Neural crest cell (in vitro differentiated cells): ENCODE data around the gene C11orf98. TPM values are rescaled to one million over a fixed set of nuclear protein-coding genes. Genes with fewer than 3 reads are reported as not detected.

Source experiments
- DNase-seq: peaks from one replicate; pipeline ENCODE4 v3.0.0; 2021; ENCODE audit warnings: low read depth, mixed read lengths, low spot score
- H3K27ac Mint-ChIP-seq: one replicate; pipeline ENCODE4 v1.8.0; 2021; ENCODE audit warnings: mild to moderate bottlenecking, mixed read lengths; ENCODE audit not compliant: unreplicated experiment
- H3K27me3 Mint-ChIP-seq: 2 replicates; pipeline ENCODE4 v1.8.0; 2021; ENCODE audit warnings: low read depth, mild to moderate bottlenecking, mixed read lengths
- H3K36me3 Mint-ChIP-seq: 2 replicates; pipeline ENCODE4 v1.8.0; 2021; ENCODE audit warnings: low read depth, mild to moderate bottlenecking, mixed read lengths
- H3K4me1 Mint-ChIP-seq: 2 replicates; pipeline ENCODE4 v1.8.0; 2021; ENCODE audit warnings: mixed read lengths
- H3K4me3 Mint-ChIP-seq: one replicate; pipeline ENCODE4 v1.8.0; 2021; ENCODE audit warnings: mild to moderate bottlenecking, mixed read lengths
- H3K9me3 Mint-ChIP-seq: 2 replicates; pipeline ENCODE4 v1.8.0; 2021; ENCODE audit warnings: mixed read lengths
- total RNA-seq: library from RNA; stranded (reverse); gene quantifications from 2 replicates; pipeline ENCODE4 v1.2.1, GENCODE V29; 2021
- TF ChIP-seq, protein P1 (sequence below): fragments of 200-600 bp; sonication (generic); conservative IDR thresholded peaks from 2 replicates; pipeline ENCODE4 v1.5.0; 2021; ENCODE audit warnings: antibody characterized with exemption, mild to moderate bottlenecking

C11orf98 gene
- total RNA-seq, 1 donor from 2014 or later, result 97.4 TPM

DNA sequence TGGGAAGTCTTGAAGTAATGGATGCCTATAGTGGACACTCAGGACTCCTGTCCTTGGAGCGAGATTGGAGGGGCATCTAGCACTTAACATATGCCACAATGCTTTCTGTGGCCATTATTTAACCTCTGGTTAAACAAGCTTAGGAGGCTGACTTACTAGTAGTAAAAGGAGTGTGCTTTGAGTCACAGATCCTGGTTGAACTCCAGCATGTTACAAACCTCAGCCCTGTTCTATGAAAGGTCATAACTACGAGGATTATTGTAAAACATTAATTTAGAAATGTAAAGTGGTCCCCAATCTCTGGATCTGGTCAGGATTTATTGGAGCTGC lies 8.2 kb upstream of the C11orf98 start:
- no peaks in the 10 kb centered on the region for H3K9me3 Mint-ChIP-seq
- no peaks in the 10 kb centered on the region for H3K27me3 Mint-ChIP-seq
- no peak overlapping the region for H3K27ac Mint-ChIP-seq
- TF ChIP-seq, protein P1, sequence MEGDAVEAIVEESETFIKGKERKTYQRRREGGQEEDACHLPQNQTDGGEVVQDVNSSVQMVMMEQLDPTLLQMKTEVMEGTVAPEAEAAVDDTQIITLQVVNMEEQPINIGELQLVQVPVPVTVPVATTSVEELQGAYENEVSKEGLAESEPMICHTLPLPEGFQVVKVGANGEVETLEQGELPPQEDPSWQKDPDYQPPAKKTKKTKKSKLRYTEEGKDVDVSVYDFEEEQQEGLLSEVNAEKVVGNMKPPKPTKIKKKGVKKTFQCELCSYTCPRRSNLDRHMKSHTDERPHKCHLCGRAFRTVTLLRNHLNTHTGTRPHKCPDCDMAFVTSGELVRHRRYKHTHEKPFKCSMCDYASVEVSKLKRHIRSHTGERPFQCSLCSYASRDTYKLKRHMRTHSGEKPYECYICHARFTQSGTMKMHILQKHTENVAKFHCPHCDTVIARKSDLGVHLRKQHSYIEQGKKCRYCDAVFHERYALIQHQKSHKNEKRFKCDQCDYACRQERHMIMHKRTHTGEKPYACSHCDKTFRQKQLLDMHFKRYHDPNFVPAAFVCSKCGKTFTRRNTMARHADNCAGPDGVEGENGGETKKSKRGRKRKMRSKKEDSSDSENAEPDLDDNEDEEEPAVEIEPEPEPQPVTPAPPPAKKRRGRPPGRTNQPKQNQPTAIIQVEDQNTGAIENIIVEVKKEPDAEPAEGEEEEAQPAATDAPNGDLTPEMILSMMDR, result no peak
- peak overlapping the region; percentile 100 for H3K4me3 Mint-ChIP-seq
- H3K4me1 Mint-ChIP-seq, result peaks cover 50% of the 10 kb centered on the region
- H3K36me3 Mint-ChIP-seq, result peaks cover 10% of the 10 kb centered on the region
- no peak for DNase-seq

GRCh38 chr11:62671608-62672389 lies 6.8 kb upstream of the C11orf98 start, which contains the start of the genes LBHD1 and UQCC3:
Gene LBHD1 (minus strand): TSS chr11:62672267. CDS start chr11:62670031, 2,236 bp downstream.
Gene UQCC3 (plus strand): TSS chr11:62671673. CDS start chr11:62671746, 73 bp downstream.
- Mint-ChIP-seq H3K4me3 (peak within 1 kb of the TSS; percentile 100), H3K27ac (peak within 1 kb of the TSS; percentile 97), H3K9me3 (no peaks in the 10 kb centered on the region), H3K4me1 (peaks cover 47% of the 10 kb centered on the region), H3K36me3 (peaks cover 10% of the 10 kb centered on the region), H3K27me3 (no peaks in the 10 kb centered on the region)
- TF ChIP-seq, protein P1, result no peak
- peak; percentile 72 for DNase-seq

DNA sequence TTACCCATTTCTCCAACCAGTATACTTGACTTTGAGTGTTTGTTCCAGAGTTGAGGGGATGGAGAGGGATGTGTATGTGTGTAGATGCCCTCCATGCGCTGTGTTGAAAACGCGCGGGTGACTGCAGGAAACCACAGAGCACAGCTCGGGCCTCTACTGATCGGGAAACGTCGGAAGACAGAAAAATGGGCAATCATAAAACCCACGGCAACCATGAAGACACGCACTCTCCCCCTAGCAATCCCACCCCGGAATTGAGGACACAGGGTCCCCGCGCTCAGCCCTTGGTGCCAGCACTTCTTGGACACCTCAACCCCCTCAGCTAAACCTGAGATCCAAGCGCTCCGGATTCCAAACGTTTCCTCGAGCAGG lies 6.2 kb upstream of the C11orf98 start:
- Mint-ChIP-seq H3K9me3 (no peaks in the 10 kb centered on the region), H3K4me3 (peak overlapping the region; percentile 100), H3K36me3 (peaks cover 10% of the 10 kb centered on the region), H3K27ac (peak overlapping the region; percentile 97), H3K27me3 (no peaks in the 10 kb centered on the region), H3K4me1 (peaks cover 53% of the 10 kb centered on the region)
- TF ChIP-seq, protein P1, result no peak
- no peak for DNase-seq

GRCh38 chr11:62669420-62670161 lies 4.6 kb upstream of the C11orf98 start:
- DNase-seq, result no peak
- H3K27ac Mint-ChIP-seq, result no peak overlapping the region
- TF ChIP-seq, protein P1, result no peak
- peaks cover 6% of the 10 kb centered on the region for H3K27me3 Mint-ChIP-seq
- H3K36me3 Mint-ChIP-seq, result peaks cover 16% of the 10 kb centered on the region
- peak overlapping the region; percentile 100 for H3K4me3 Mint-ChIP-seq
- H3K9me3 Mint-ChIP-seq, result no peaks in the 10 kb centered on the region
- peaks cover 60% of the 10 kb centered on the region for H3K4me1 Mint-ChIP-seq

DNA sequence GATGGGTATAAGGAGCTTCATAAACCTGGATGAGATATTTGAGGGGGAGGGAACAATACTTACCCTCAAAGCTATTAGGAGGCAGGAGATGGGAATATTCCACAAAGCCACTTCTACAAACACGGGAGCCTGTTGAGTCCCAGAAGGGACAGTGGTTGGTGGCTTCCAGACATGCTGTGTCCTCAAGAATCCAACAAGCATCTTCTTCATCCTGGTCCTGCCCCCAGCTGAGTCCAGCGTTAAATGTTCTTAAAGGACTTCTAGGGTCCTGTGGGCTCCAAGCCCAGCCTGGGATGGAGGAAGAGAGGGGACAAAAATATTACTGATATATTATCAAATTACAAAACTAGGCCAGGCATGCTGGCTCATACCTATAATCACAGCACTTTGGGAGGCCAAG lies 2.5 kb upstream of the C11orf98 start:
- H3K27me3 Mint-ChIP-seq, result peaks cover 6% of the 10 kb centered on the region
- H3K4me1 Mint-ChIP-seq, result peaks cover 59% of the 10 kb centered on the region
- peaks cover 18% of the 10 kb centered on the region for H3K36me3 Mint-ChIP-seq
- TF ChIP-seq, protein P1, result no peak
- no peaks in the 10 kb centered on the region for H3K9me3 Mint-ChIP-seq
- no peak overlapping the region for H3K27ac Mint-ChIP-seq
- DNase-seq, result no peak
- H3K4me3 Mint-ChIP-seq, result peak overlapping the region; percentile 100
